Glutamatergic neuron (in vitro differentiated cells): ENCODE data around the gene ZMIZ1. TPM values are rescaled to one million over a fixed set of nuclear protein-coding genes. Genes with fewer than 3 reads are reported as not detected.

ENCODE experiments used
- DNase-seq: peaks from one replicate; pipeline ENCODE4 v3.0.0; 2022
- H3K27ac Mint-ChIP-seq: one replicate; pipeline ENCODE4 v1.8.0; 2020; ENCODE audit warnings: mild to moderate bottlenecking, mixed read lengths, inconsistent platforms; ENCODE audit not compliant: unreplicated experiment
- H3K27me3 Mint-ChIP-seq: one replicate; pipeline ENCODE4 v1.8.0; 2020; ENCODE audit warnings: mild to moderate bottlenecking, moderate library complexity, mixed read lengths, inconsistent platforms; ENCODE audit not compliant: unreplicated experiment
- H3K36me3 Mint-ChIP-seq: one replicate; pipeline ENCODE4 v1.8.0; 2020; ENCODE audit warnings: mild to moderate bottlenecking, mixed read lengths, inconsistent platforms; ENCODE audit not compliant: unreplicated experiment
- H3K4me1 Mint-ChIP-seq: one replicate; pipeline ENCODE4 v1.8.0; 2020; ENCODE audit warnings: mild to moderate bottlenecking, low read depth, mixed read lengths, inconsistent platforms; ENCODE audit not compliant: unreplicated experiment
- H3K4me3 Mint-ChIP-seq: one replicate; pipeline ENCODE4 v1.8.0; 2020; ENCODE audit warnings: mild to moderate bottlenecking, mixed read lengths, inconsistent platforms; ENCODE audit not compliant: unreplicated experiment
- H3K9me3 Mint-ChIP-seq: one replicate; pipeline ENCODE4 v1.8.0; 2020; ENCODE audit warnings: mild to moderate bottlenecking, moderate library complexity, mixed read lengths, inconsistent platforms; ENCODE audit not compliant: unreplicated experiment
- CTCF ChIP-seq: fragments of 200-600 bp; sonication (generic); IDR thresholded peaks from one replicate; pipeline ENCODE4 v1.5.0; 2021; ENCODE audit not compliant: partially characterized antibody, unreplicated experiment
- total RNA-seq: library from RNA; stranded (reverse); fragmentation: NEBNext Ultra II Directional; extraction: Animal tissue kit (Norgen Biotek cat#: 25700); gene quantifications from one replicate; pipeline ENCODE4 v1.2.1, GENCODE V29; 2021; ENCODE audit not compliant: unreplicated experiment

ZMIZ1 gene
- total RNA-seq, 1 donor from 2014 or later, result 230 TPM

DNA sequence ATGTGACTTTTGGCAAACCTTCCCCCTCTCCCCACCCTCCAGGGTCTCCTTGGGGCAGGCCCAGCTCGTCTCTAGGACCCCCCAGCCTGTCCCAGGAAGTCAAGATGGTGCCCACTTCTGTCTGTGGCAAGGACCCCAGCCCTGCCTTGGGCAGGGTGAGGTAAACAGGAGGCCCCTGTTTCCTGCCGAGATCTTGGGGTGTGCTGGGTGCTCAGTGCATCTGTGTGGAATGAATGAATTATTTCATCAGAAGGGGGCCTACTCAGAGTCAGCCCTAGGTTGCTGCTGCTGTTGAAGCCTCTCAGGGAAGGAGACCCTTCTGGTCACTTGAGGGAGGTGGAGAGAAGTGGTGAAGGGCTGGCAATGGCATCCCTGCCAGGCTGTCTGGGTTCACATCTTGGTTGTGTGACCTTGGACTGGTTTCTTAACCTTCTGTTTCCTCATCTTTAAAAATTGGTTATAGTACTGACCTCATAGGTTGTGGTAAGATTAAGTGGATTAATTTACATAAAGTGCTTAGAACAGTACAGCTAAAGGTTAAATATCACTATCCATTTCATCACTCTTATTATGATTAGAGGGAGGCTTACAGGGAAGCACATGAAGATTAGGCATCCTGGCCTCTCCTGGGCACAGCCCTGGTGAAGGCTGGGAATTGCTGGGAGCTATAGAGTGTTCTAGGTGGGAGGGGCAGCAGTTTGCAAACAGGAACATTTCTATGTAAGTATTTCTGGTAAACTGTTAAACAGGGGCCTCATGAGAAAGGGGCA lies 67.7 kb downstream of the ZMIZ1 start:
- peaks cover 14% of the 10 kb centered on the region for H3K27me3 Mint-ChIP-seq
- H3K4me1 Mint-ChIP-seq, result peaks cover 46% of the 10 kb centered on the region
- no peak for DNase-seq
- H3K9me3 Mint-ChIP-seq, result peaks cover 26% of the 10 kb centered on the region
- no peaks in the 10 kb centered on the region for H3K36me3 Mint-ChIP-seq
- peak overlapping the region; percentile 68 for H3K27ac Mint-ChIP-seq
- TF ChIP-seq CTCF, result no peak
- H3K4me3 Mint-ChIP-seq, result no peak overlapping the region

- Mint-ChIP-seq H3K27me3 (peaks cover 23% of the 10 kb centered on the region), H3K27ac (peak overlapping the region; percentile 73), H3K9me3 (peaks cover 34% of the 10 kb centered on the region), H3K36me3 (no peaks in the 10 kb centered on the region), H3K4me1 (peaks cover 48% of the 10 kb centered on the region), H3K4me3 (no peak overlapping the region)
- TF ChIP-seq CTCF, result no peak
- no peak for DNase-seq
These were observed 68.6 kb downstream of the ZMIZ1 start for GRCh38 chr10:79137300-79137756.

DNA sequence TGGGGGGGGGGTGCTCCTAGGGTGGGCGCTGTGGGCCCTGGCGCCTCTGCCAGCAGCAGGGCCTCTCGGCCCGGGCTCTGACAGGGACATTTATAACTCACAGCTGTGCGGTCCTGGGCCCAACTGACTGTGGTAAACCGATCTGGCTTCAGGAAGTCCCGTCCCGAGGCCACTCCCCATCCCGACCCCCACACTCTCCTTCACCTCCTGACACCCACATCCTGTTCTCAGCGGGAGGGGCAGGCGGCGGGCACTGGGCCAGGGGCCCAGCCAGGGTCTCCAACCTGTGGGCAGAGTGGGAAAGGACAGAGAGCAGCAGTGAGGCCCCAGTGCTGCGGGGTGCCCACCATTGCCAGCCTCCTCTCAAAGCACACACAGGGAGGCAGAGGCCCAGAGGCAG lies 69.1 kb downstream of the ZMIZ1 start:
- Mint-ChIP-seq H3K4me1 (peaks cover 47% of the 10 kb centered on the region), H3K36me3 (no peaks in the 10 kb centered on the region), H3K9me3 (peaks cover 33% of the 10 kb centered on the region), H3K4me3 (no peak overlapping the region), H3K27ac (no peak overlapping the region), H3K27me3 (peaks cover 22% of the 10 kb centered on the region)
- TF ChIP-seq CTCF, result no peak
- no peak for DNase-seq

DNA sequence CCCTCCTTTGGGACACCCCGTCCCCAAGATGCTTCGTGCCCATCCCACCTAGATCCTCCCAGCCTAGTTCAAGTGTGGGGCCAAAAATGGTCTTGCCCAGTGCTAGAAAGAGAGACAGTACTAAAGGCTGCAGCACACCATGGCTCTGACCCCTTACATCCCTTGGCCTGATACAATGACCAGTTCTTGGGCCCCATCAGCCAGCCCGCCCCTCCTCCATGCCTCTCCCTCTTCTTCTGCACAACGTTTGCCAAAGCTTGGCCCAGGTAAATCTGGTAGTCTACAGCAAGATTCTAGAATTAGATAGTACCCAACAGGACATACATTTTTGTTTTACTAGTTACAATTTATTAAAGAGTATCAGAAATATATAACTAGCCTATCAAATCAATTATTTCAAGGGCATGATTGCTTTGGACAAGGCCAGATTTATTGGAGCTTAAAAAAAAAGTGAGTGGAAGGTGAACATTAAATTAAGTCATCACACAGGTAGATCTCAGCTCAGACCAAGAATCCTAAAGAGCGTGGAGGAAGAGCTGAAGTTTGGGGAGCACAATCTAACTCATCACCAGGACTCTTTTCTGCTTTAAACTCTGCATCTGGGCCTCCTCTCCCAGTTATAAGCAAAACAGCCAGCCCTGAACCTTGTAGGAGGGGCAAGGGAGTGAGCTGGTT lies 69.8 kb downstream of the ZMIZ1 start:
- Mint-ChIP-seq H3K4me3 (peak overlapping the region; percentile 32), H3K4me1 (peaks cover 44% of the 10 kb centered on the region)

More for the DNA sequence above, 69.8 kb downstream of the ZMIZ1 start:
- TF ChIP-seq CTCF, result no peak
- Mint-ChIP-seq H3K36me3 (no peaks in the 10 kb centered on the region), H3K27ac (peak overlapping the region; percentile 69), H3K27me3 (peaks cover 20% of the 10 kb centered on the region), H3K9me3 (peaks cover 27% of the 10 kb centered on the region)
- no peak for DNase-seq
